OCI-LY1 (cell line): ENCODE measurements around the gene CCDC14.
"Not testable (repeated sequence)": the region's sequence is repeated elsewhere in the genome, so short reads cannot be mapped to it uniquely, and the experiment has no call there.

Source experiments
- H2AFZ ChIP-seq: fragments of 200-600 bp; sonication (generic), shearing (Covaris generic); 2 replicates; pipeline ENCODE4 v1.6.0; 2014; ENCODE audit warnings: antibody characterized with exemption, mild to moderate bottlenecking, low read length
- H3F3A ChIP-seq: fragments of 200-600 bp; sonication (generic), shearing (Covaris generic); 2 replicates; pipeline ENCODE4 v1.6.0; 2014; ENCODE audit warnings: mild to moderate bottlenecking, antibody characterized with exemption, low read length, moderate library complexity; ENCODE audit not compliant: insufficient read depth
- H3K27ac ChIP-seq: fragments of 200-600 bp; sonication (generic); 2 replicates; pipeline ENCODE4 v1.5.1; 2014; ENCODE audit warnings: low read length, mixed run types, mild to moderate bottlenecking, low read depth; ENCODE audit not compliant: poor library complexity, severe bottlenecking
- H3K27me3 ChIP-seq: fragments of 200-600 bp; sonication (generic); 2 replicates; pipeline ENCODE4 v1.6.0; 2014; ENCODE audit warnings: antibody characterized with exemption, mild to moderate bottlenecking, low read length, moderate library complexity; ENCODE audit not compliant: insufficient read depth
- H3K36me3 ChIP-seq: fragments of 200-600 bp; sonication (generic); 2 replicates; pipeline ENCODE4 v1.6.1; 2014; ENCODE audit warnings: mild to moderate bottlenecking, antibody characterized with exemption, low read length, moderate library complexity, mixed read lengths; ENCODE audit not compliant: insufficient read depth
- H3K4me1 ChIP-seq: fragments of 200-600 bp; sonication (generic); 2 replicates; pipeline ENCODE4 v1.5.1; 2014; ENCODE audit warnings: mild to moderate bottlenecking, low read length, moderate library complexity; ENCODE audit not compliant: insufficient read depth, severe bottlenecking
- H3K4me2 ChIP-seq: fragments of 200-600 bp; sonication (generic), shearing (Covaris generic); 2 replicates; pipeline ENCODE4 v1.6.1; 2014; ENCODE audit warnings: low read length
- H3K4me3 ChIP-seq: fragments of 200-600 bp; sonication (generic); 2 replicates; pipeline ENCODE4 v1.5.1; 2014; ENCODE audit warnings: low read length, low read depth, mild to moderate bottlenecking, mixed read lengths; ENCODE audit not compliant: poor library complexity, severe bottlenecking
- H3K79me2 ChIP-seq: fragments of 200-600 bp; shearing (Covaris generic); 2 replicates; pipeline ENCODE4 v1.6.1; 2016; ENCODE audit warnings: mixed run types, low read length, mixed read lengths; ENCODE audit not compliant: insufficient read depth
- H3K9ac ChIP-seq: fragments of 200-600 bp; sonication (generic), shearing (Covaris generic); 2 replicates; pipeline ENCODE4 v1.6.1; 2014; ENCODE audit warnings: mild to moderate bottlenecking, low read length, mixed read lengths
- H3K9me2 ChIP-seq: fragments of 200-600 bp; sonication (generic), shearing (Covaris generic); 2 replicates; pipeline ENCODE4 v1.6.1; 2014; ENCODE audit warnings: low read depth, mild to moderate bottlenecking, low read length, mixed read lengths
- H3K9me3 ChIP-seq: fragments of 200-600 bp; shearing (Covaris generic); 2 replicates; pipeline ENCODE4 v1.6.1; 2014; ENCODE audit warnings: low read length, mixed read lengths
- H4K20me1 ChIP-seq: fragments of 200-600 bp; sonication (generic), shearing (Covaris generic); 2 replicates; pipeline ENCODE4 v1.6.0; 2016; ENCODE audit warnings: mild to moderate bottlenecking, low read length; ENCODE audit not compliant: insufficient read depth
- EZH2 ChIP-seq: fragments of 200-600 bp; sonication (generic), shearing (Covaris generic); IDR thresholded peaks from 2 replicates; pipeline ENCODE4 v1.8.0; 2017; ENCODE audit warnings: borderline replicate concordance, mixed run types, mild to moderate bottlenecking, antibody characterized with exemption, low read length, moderate library complexity, mixed read lengths
- TF ChIP-seq, protein P1 (sequence below): fragments of 200-600 bp; sonication (generic), shearing (Covaris generic); IDR thresholded peaks from 2 replicates; pipeline ENCODE4 v1.5.1; 2017; ENCODE audit warnings: mild to moderate bottlenecking, antibody characterized with exemption, low read length, moderate library complexity, mixed read lengths

CCDC14 gene

DNA sequence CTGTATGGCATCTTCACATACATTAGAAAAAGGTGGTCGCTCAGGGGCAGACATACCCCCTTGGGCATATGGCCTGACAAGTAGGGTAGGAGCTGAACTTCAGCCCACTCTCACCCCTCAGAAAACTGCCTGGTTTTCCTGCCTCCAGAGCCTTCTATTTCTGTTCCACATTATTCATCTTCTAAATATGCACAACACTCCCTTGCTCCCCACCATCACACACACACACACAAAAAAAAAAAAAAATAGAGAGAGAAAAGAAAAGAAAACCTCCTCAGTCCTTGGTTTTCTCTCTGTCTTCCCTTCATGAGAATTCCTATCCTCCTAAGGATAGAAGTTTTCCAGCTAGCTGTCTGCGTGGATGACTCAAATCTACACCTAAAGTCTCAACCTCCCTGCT lies 36.5 kb upstream of the CCDC14 start:
- Histone ChIP-seq H3K27ac (no peak overlapping the region), H3K4me2 (no peak overlapping the region), H3K79me2 (no peaks in the 10 kb centered on the region), H3F3A (no peaks in the 10 kb centered on the region), H2AFZ (no peak overlapping the region), H3K4me3 (no peak overlapping the region), H4K20me1 (no peaks in the 10 kb centered on the region), H3K27me3 (no peaks in the 10 kb centered on the region), H3K9me3 (no peaks in the 10 kb centered on the region), H3K4me1 (no peaks in the 10 kb centered on the region), H3K9ac (no peak overlapping the region), H3K36me3 (no peaks in the 10 kb centered on the region), H3K9me2 (no peaks in the 10 kb centered on the region)
- TF ChIP-seq, protein P1, sequence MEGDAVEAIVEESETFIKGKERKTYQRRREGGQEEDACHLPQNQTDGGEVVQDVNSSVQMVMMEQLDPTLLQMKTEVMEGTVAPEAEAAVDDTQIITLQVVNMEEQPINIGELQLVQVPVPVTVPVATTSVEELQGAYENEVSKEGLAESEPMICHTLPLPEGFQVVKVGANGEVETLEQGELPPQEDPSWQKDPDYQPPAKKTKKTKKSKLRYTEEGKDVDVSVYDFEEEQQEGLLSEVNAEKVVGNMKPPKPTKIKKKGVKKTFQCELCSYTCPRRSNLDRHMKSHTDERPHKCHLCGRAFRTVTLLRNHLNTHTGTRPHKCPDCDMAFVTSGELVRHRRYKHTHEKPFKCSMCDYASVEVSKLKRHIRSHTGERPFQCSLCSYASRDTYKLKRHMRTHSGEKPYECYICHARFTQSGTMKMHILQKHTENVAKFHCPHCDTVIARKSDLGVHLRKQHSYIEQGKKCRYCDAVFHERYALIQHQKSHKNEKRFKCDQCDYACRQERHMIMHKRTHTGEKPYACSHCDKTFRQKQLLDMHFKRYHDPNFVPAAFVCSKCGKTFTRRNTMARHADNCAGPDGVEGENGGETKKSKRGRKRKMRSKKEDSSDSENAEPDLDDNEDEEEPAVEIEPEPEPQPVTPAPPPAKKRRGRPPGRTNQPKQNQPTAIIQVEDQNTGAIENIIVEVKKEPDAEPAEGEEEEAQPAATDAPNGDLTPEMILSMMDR: no peak
- no peak for TF ChIP-seq EZH2

DNA sequence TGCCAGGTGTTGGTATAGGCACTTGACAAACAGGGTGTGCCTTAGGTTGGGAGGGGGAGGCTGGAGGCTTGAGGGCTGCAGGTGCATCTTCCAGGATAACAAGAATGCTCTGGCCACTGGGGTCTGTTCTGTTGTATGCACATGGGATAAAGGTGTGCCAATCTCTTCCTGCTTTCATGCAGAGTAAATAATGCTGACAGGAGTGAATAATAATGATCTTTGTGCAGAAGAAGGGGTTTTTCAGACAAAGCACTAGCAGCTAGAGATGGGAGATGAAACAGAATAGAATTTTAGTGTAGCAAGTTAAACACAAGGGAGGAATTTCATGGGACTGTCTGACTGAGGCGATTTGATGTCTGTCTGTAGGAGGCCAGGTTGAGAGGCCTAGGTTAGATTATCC lies 32.8 kb upstream of the CCDC14 start:
- TF ChIP-seq EZH2: no peak
- TF ChIP-seq, protein P1: no peak
- Histone ChIP-seq H3K9me2 (no peaks in the 10 kb centered on the region), H3K27me3 (no peaks in the 10 kb centered on the region)

DNA sequence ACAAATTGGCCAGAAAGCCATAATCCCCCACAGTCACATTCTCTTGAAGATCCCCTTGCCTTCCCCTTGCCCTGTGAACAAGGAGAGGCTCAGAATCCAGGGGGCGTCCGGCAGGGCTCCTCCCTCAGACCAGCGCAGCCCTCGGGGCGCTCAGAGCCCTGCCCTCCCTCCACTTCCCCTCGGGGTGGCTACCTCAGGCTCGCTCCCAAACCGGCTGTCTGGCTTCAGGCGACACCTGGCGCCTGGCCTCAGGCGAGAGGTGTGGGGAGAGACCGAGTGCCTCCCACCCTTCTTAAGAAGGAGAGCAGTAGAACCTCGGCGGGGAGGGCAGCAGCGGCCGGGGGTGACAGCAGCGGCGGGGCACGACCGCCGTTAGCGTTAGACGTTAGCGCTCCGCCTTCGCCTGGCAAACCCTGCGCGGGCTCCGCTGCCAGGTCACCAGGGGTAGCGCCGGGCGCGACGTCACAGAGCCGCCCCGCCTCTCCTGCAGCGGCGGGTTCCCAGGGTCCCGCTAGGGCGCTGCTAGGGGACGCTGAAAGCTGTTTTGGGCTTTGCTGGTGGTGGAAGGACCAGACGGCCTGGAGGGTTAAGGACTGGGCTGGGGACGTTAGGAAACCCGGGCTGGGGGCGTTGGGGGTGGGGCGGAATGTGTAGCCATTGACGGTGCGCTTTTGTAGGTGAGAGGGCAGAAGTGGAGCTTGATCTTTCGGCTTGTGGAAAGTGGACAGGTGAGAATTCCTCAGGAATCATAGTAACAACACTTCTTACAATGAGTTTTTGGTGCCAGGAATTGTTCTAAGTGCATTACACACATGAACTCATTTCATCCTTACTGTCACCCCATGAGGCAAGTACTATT lies 30.9 kb upstream of the CCDC14 start, which contains the start of gene ROPN1:
Gene ROPN1 (minus strand): TSS at position 395 of the 859 bp plus-strand sequence. CDS start 11,643 bp downstream, outside the sequence.
- H3K27me3 ChIP-seq, H3K27ac ChIP-seq, H3K9me3 ChIP-seq, H3K4me3 ChIP-seq, H3K9ac ChIP-seq, H3K79me2 ChIP-seq, H3F3A ChIP-seq, H3K4me2 ChIP-seq, H3K9me2 ChIP-seq, H3K36me3 ChIP-seq, H4K20me1 ChIP-seq, H3K4me1 ChIP-seq, H2AFZ ChIP-seq: not testable (repeated sequence)

More for the DNA sequence above, 32.8 kb upstream of the CCDC14 start:
- Histone ChIP-seq H3K9ac (no peak overlapping the region), H3K79me2 (no peaks in the 10 kb centered on the region), H3K36me3 (no peaks in the 10 kb centered on the region), H3F3A (no peaks in the 10 kb centered on the region), H2AFZ (no peak overlapping the region), H3K4me3 (no peak overlapping the region), H4K20me1 (no peaks in the 10 kb centered on the region), H3K27ac (no peak overlapping the region), H3K9me3 (no peaks in the 10 kb centered on the region), H3K4me2 (no peak overlapping the region), H3K4me1 (no peaks in the 10 kb centered on the region)

DNA sequence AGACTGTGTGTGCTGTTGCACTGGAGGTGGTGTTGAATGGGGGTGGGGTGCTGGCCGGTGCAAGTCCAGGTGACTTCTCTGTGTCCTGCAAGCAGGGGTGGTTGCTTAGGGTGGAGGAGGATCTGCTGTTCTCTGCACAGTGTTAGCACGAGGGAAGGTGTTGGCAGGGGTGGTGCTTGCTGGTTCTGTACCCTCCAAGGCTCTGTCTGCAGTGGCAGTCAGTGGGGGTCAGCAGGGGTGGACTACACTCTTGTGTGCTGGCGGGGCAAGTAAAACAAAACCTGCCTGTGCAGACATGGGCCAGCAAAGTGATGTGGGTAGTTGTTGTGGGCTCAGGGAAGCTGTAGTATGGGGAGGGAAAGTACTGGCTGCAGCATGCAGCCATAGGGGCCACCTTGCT lies 25.4 kb upstream of the CCDC14 start:
- Histone ChIP-seq H3K36me3 (no peaks in the 10 kb centered on the region), H3K4me2 (no peak overlapping the region), H3K27ac (no peak overlapping the region), H3K9me3 (no peaks in the 10 kb centered on the region), H3K4me3 (no peak overlapping the region), H3K79me2 (no peaks in the 10 kb centered on the region), H3K9me2 (no peaks in the 10 kb centered on the region), H3K4me1 (no peaks in the 10 kb centered on the region), H3F3A (no peaks in the 10 kb centered on the region), H2AFZ (no peak overlapping the region), H3K9ac (no peak overlapping the region), H3K27me3 (0 out of 2 replicates have a peak, but pooled peaks cover 4% of the 10 kb centered on the region), H4K20me1 (no peaks in the 10 kb centered on the region)
- TF ChIP-seq, protein P1: no peak
- TF ChIP-seq EZH2: no peak
